NCI-H524 (cell line): ENCODE measurements around the gene ACLY.
"Not testable (repeated sequence)": the region's sequence is repeated elsewhere in the genome, so short reads cannot be mapped to it uniquely, and the experiment has no call there.

Experiments used
- DNase-seq, 2 experiments: peaks; one replicate each; lab custom pipeline; 2025; lab: John Stamatoyannopoulos, UW

The ACLY gene

GRCh38 chr17:41910701-41911391 is 7.9 kb downstream of the ACLY start:
- DNase-seq: no peak

GRCh38 chr17:41909088-41909487 is 9.7 kb downstream of the ACLY start:
- DNase-seq: no peak

GRCh38 chr17:41907633-41908539 is 10.9 kb downstream of the ACLY start:
- no peak for DNase-seq

GRCh38 chr17:41907185-41907556 is 11.6 kb downstream of the ACLY start:
- no peak for DNase-seq

GRCh38 chr17:41906465-41907184 is 12.1 kb downstream of the ACLY start:
- no peak for DNase-seq

GRCh38 chr17:41905172-41905571 is 13.6 kb downstream of the ACLY start:
- no peak for DNase-seq

- no peak for DNase-seq
Measured at GRCh38 chr17:41904242-41904841, 14.4 kb downstream of the ACLY start.

GRCh38 chr17:41901646-41902045 is 17.1 kb downstream of the ACLY start:
- no peak for DNase-seq

- no peak for DNase-seq
Measured at GRCh38 chr17:41896726-41897125, 22.0 kb downstream of the ACLY start.

- DNase-seq: no peak
Measured at GRCh38 chr17:41895617-41896016, 23.1 kb downstream of the ACLY start.

- no peak for DNase-seq
Measured at GRCh38 chr17:41894791-41895331, 23.9 kb downstream of the ACLY start.

GRCh38 chr17:41893384-41893783 is 25.4 kb downstream of the ACLY start:
- DNase-seq: no peak

- DNase-seq: no peak
Measured at GRCh38 chr17:41892021-41892376, 26.8 kb downstream of the ACLY start.

GRCh38 chr17:41891135-41892020 is 27.4 kb downstream of the ACLY start:
- DNase-seq: no peak

GRCh38 chr17:41888332-41888965 is 30.3 kb downstream of the ACLY start:
- no peak for DNase-seq

GRCh38 chr17:41885733-41886132 is 33.0 kb downstream of the ACLY start:
- peak in 1 of 2 experiments; percentile 43 for DNase-seq

- no peak for DNase-seq
Measured at GRCh38 chr17:41882756-41883155, 36.0 kb downstream of the ACLY start.

- DNase-seq: no peak
Measured at GRCh38 chr17:41880130-41880529, 38.6 kb downstream of the ACLY start.

- DNase-seq: not testable (repeated sequence)
Measured at GRCh38 chr17:41874293-41874670, 44.5 kb downstream of the ACLY start.

- no peak for DNase-seq
Measured at GRCh38 chr17:41873559-41874292, 45.0 kb downstream of the ACLY start.
